ENCODE results near the gene TOX3. TPM values are rescaled to one million over a fixed set of nuclear protein-coding genes. Genes with fewer than 3 reads are reported as not detected.

TOX3 gene
- total and polyA plus RNA-seq, 2 of the 8 experiments (the other 6 are each of a cell fraction or from before 2014, with no cell fraction given): 16.7 to 31.2 TPM

DNA sequence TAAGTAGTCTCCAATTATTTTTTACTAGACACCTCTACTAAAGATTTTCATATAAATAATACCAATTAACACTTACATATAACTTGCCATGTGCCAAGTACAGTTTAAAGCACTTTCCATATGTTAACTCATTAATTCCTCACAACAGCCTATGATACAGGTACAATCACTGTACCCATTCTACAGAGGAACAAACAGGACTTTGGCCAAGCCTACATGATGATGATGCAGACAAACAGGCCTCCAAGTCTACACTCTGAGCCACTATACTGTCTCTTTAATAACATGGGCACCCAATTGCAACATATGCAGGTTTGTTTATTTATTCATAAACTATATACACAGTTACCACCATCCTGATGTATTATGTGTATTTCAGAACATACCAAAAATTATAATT lies 46.0 kb downstream of the TOX3 start (continued):
- TF ChIP-seq, protein P1, sequence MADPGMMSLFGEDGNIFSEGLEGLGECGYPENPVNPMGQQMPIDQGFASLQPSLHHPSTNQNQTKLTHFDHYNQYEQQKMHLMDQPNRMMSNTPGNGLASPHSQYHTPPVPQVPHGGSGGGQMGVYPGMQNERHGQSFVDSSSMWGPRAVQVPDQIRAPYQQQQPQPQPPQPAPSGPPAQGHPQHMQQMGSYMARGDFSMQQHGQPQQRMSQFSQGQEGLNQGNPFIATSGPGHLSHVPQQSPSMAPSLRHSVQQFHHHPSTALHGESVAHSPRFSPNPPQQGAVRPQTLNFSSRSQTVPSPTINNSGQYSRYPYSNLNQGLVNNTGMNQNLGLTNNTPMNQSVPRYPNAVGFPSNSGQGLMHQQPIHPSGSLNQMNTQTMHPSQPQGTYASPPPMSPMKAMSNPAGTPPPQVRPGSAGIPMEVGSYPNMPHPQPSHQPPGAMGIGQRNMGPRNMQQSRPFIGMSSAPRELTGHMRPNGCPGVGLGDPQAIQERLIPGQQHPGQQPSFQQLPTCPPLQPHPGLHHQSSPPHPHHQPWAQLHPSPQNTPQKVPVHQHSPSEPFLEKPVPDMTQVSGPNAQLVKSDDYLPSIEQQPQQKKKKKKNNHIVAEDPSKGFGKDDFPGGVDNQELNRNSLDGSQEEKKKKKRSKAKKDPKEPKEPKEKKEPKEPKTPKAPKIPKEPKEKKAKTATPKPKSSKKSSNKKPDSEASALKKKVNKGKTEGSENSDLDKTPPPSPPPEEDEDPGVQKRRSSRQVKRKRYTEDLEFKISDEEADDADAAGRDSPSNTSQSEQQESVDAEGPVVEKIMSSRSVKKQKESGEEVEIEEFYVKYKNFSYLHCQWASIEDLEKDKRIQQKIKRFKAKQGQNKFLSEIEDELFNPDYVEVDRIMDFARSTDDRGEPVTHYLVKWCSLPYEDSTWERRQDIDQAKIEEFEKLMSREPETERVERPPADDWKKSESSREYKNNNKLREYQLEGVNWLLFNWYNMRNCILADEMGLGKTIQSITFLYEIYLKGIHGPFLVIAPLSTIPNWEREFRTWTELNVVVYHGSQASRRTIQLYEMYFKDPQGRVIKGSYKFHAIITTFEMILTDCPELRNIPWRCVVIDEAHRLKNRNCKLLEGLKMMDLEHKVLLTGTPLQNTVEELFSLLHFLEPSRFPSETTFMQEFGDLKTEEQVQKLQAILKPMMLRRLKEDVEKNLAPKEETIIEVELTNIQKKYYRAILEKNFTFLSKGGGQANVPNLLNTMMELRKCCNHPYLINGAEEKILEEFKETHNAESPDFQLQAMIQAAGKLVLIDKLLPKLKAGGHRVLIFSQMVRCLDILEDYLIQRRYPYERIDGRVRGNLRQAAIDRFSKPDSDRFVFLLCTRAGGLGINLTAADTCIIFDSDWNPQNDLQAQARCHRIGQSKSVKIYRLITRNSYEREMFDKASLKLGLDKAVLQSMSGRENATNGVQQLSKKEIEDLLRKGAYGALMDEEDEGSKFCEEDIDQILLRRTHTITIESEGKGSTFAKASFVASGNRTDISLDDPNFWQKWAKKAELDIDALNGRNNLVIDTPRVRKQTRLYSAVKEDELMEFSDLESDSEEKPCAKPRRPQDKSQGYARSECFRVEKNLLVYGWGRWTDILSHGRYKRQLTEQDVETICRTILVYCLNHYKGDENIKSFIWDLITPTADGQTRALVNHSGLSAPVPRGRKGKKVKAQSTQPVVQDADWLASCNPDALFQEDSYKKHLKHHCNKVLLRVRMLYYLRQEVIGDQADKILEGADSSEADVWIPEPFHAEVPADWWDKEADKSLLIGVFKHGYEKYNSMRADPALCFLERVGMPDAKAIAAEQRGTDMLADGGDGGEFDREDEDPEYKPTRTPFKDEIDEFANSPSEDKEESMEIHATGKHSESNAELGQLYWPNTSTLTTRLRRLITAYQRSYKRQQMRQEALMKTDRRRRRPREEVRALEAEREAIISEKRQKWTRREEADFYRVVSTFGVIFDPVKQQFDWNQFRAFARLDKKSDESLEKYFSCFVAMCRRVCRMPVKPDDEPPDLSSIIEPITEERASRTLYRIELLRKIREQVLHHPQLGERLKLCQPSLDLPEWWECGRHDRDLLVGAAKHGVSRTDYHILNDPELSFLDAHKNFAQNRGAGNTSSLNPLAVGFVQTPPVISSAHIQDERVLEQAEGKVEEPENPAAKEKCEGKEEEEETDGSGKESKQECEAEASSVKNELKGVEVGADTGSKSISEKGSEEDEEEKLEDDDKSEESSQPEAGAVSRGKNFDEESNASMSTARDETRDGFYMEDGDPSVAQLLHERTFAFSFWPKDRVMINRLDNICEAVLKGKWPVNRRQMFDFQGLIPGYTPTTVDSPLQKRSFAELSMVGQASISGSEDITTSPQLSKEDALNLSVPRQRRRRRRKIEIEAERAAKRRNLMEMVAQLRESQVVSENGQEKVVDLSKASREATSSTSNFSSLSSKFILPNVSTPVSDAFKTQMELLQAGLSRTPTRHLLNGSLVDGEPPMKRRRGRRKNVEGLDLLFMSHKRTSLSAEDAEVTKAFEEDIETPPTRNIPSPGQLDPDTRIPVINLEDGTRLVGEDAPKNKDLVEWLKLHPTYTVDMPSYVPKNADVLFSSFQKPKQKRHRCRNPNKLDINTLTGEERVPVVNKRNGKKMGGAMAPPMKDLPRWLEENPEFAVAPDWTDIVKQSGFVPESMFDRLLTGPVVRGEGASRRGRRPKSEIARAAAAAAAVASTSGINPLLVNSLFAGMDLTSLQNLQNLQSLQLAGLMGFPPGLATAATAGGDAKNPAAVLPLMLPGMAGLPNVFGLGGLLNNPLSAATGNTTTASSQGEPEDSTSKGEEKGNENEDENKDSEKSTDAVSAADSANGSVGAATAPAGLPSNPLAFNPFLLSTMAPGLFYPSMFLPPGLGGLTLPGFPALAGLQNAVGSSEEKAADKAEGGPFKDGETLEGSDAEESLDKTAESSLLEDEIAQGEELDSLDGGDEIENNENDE (IDR thresholded peaks at IDR 0.05; ENCODE audit: insufficient replicate concordance, low read length): no peak
- TF ChIP-seq, protein P2, sequence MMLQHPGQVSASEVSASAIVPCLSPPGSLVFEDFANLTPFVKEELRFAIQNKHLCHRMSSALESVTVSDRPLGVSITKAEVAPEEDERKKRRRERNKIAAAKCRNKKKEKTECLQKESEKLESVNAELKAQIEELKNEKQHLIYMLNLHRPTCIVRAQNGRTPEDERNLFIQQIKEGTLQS (IDR thresholded peaks at IDR 0.05; ENCODE audit: insufficient read depth, low read depth, low read length): no peak
- TF ChIP-seq EGR1 (IDR thresholded peaks at IDR 0.05; ENCODE audit: borderline replicate concordance, low read depth, low read length): no peak
- no peak for TF ChIP-seq CHD1 (IDR thresholded peaks at IDR 0.05; ENCODE audit: low read depth, low read length)

All from H1 (cell line).